GM21390 (cell line): Measurements from ENCODE around the gene LY6G6F.

Experiments
- ATAC-seq: cut with Tn5 transposase; IDR thresholded peaks from one replicate; pipeline ENCODE4 v1.9.1; 2021; ENCODE audit not compliant: unreplicated experiment

The LY6G6F gene

DNA sequence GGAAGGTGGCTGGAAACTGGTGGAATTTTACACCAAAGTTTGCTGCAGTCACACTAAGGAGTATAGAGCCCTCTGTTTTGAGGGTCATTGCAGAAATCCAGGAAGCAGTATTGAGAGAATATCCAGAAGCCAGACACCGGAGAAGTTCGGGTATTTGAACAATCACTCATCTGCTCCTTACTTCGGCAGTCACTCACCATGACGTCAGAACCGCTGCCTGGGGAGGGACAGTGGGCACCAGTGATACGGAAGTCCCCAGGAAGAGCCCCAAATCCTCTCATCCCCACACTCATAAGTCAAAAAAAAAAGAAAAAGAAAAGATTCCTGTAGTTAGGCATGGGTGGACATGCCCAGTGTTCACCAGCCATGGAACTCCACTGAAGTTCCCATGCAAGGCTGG, 29.8 kb upstream of the LY6G6F start:
- ATAC-seq: no peak

GRCh38 chr6:31677955-31678354, 28.7 kb upstream of the LY6G6F start:
- ATAC-seq: no peak

DNA sequence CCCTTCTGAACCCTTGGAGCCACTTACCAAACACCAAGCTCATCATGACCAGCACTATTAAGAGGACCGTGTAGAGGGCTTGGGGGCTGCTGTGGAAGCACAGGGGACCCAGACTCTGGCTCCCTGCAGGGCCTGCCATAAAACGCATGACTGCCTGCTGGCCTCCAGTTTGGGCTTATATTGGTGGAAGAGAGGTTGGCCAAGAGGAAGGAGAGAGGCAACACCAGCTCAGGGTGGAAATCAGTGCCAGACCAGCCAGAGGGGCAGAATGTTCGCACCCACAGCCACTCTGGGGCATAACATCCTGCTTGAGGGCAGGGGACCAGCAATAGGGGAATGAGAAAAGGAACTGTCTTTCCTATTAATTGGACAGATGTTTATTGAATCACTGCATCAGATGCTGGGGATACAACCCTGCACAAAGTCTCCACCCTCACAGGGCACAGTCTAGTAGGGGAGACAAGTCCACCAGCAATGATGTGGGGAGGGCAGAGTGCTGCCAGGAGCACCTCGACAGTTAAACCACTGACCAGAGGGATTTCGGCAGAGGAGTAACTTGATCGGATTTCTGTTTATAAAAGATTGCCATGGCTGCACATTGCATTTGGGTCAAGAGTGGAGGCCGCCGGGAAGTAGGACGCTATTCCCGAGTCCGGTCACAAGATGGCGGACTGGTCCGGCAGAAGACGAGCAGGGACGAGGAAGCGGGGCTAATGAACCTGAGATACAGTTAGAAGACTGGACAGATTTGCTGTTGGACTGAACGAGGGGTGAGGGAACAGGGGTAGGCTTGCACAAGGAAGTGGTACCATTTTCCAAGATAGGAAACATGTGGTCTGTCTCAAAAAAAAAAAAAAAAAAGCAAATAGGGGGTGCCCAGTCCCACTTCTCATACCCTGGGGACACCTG, 26.2 kb upstream of the LY6G6F start, which contains the start of gene LY6G5C:
TSS of gene LY6G5C (minus strand) at position 842 of the 909 bp plus-strand sequence. CDS start at position 148, 694 bp downstream.
- ATAC-seq: no peak

DNA sequence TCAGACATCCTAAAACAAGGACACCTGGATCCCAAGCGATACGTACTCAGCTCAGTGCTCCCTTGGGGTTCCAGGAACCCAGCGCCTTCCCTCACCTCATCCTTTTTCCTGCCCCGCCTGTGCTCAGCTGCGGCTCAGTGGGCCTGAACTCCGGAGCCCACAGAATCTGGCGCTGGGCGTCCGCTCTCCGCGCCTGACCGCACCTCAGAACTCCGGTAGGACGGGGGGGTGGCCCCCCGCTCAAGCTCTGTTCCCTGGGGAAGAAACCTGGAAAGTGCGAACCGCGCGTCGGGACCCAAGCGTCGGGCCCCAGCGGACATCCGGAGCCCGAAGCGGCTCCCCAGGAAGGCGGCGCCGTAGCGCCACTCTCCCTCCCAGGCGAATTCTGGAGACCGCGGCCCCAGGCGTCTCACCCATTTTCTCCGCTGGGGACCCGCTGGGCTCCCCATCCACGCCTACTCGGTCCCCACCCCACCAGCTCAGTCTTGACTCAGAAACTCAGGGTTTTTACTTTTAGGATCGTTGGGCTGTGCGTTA, 25.5 kb upstream of the LY6G6F start:
- ATAC-seq: no peak

- no peak for ATAC-seq
Observed at GRCh38 chr6:31683591-31683990, 23.1 kb upstream of the LY6G6F start.

DNA sequence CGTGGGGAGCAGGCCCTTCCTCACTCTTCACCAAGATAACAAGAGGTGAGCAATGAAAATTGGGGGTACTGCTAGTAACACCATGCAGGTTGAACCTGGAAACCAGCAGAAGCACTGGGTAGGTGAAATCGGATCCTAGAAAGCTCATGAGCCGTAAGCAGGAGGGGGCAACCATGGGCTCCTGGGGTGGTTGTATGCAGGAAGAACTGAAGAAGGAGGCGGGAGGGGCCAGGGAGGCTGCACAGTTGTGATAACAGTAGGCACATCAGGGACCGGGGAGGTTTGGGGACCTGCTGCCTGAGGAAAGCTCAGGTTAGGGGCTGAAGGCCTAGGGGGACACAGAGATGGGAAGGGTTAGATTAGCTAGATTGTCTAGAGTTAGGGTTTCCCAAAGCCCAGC, 20.2 kb upstream of the LY6G6F start:
- ATAC-seq: no peak

GRCh38 chr6:31687321-31687720, 19.3 kb upstream of the LY6G6F start:
- ATAC-seq: no peak

- ATAC-seq: no peak
Observed at GRCh38 chr6:31687860-31688693, 18.6 kb upstream of the LY6G6F start.

- ATAC-seq: no peak
Observed at GRCh38 chr6:31689249-31690110, 17.2 kb upstream of the LY6G6F start.

DNA sequence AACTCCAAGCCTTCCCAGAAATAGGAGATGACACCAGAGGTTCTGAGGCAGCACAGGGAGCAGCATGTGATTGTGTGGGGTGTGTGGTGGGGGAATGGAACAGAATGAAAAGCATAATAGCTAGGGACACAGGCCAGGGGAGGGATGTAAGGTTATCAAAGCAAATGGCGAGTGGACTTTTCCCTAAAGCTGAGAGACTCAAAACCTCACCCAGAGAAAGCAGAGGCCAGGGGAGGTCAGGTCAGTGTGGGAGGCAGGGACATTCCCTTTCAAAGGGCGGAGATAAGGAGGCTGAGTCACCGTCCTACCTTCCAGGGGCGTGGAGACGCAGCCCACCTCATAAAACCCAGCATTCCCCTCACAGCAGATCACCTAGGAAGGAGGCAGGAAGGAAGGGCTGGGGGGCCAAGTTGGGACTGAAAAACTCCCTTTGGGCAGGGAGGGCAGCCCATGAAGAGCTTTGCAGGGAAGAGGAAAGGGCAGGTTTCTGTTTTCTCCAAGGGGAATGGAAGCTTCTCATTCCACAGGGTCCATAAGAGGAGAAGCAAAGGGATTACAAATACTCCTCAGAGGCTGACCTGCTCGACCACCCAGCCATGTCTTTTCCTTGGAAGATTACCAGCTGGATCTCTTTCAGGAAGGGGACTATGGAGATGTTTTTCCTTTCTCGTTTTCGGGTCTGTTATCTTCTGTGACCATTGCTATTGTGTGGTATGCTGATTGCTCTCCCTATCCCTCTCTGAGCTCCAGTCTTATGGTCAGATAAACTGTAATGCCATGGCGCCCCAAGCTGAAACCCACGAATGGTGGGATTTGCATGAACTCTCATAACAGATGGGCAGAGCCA, 16.2 kb upstream of the LY6G6F start:
- ATAC-seq: no peak

GRCh38 chr6:31691078-31691463, 15.6 kb upstream of the LY6G6F start:
- ATAC-seq: no peak

- ATAC-seq: no peak
Observed at GRCh38 chr6:31691564-31692108, 15.0 kb upstream of the LY6G6F start.

- ATAC-seq: no peak
Observed at GRCh38 chr6:31692353-31692752, 14.3 kb upstream of the LY6G6F start.

DNA sequence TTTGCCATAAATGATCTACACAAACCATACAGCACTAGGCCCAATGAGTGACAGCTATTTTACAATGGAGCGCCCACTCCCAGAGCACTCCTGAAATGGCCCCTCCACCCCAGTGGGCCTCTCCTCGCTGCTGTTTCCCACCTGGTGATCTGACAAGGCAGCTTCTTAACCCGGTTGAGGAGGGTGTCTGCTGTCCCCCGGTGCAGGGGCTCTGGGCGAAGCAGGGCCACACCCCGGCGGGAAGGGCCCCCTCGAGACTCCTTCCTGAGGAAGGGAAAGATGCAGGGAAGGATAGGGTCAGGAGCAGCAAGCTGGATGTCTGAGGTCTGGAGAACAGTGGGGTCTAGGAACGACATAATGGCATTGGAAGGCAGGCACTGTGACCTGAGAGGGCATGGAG, 13.8 kb upstream of the LY6G6F start:
- ATAC-seq: no peak

DNA sequence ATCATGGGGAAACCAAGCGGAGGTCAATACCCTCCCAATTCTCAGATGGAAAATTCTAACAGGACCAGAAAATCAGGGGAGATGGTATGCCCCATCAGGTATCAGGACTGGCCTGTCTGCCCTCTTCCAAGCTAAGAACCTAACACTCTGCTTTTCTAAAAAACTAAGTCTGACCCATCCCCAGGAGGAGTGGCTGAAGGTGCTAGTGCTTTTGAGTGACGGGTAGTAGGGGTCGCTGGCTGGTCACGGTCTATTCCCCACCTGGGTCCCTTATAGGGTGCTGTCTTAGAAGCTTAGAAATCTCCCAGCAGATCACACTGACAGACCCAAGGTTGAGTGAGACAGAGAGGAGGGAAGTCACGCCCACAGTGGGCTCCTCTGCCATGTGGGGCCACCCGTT, 13.1 kb upstream of the LY6G6F start:
- ATAC-seq: no peak

DNA sequence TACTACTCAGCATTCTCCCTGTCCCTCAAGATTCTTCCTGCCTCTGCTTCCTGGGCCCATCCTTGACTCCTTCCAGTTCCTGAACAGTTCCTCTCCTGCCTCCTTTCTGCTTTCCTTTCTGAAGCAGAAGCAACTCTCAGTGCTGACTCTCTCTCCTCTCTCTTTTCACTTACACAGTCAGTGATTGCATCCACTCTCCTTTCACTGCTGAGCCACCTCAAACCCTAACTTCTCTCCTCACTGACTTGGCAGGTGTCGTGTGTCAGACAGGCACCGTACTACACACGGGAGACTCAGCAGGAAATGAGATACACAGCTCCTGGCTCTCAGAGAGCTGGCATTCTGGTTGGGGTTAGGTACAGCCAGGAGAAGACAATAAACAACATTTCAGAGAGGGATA, 9.1 kb upstream of the LY6G6F start:
- ATAC-seq: no peak

GRCh38 chr6:31700740-31701401, 5.8 kb upstream of the LY6G6F start:
- no peak for ATAC-seq

DNA sequence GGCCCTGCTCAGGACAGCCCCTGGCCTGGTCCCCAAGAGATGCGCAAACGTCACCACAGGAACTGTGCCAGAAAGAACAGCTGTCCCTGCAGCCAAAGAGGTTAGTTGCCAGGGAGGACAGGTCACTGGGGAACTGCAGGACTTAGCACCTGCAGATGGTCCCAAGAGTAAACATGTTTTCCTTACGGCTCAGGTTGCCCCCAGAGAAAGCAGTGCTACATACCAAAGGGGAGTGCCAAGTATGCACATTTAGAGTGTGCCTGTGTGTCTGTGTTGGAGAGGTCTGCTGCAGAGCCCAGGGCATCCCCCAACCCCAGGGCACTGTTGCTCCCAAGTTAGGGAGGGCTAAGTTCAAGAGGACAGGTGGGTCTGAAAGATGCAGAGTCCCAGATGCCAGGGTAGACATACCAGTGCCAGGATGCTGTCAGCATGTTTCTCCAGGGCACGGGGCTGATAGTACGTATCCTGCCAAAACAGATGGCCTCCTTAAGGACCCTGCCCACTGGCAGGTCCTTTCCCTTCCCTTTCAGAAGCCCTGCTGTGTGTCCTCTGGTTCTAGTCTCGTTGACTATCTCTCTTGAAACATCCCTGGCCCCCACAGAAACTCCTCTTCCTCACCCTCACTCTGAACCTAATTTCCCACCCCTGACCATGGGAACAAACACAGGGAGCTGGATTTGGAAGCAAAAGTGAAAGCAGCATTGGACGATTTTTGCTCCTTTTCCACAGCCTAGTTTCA, 4.8 kb upstream of the LY6G6F start:
- ATAC-seq: no peak
